Activated CD8-positive, alpha-beta memory T cell treated with anti-CD3 and anti-CD28 coated beads for 1 hour (primary cell): ENCODE data around the gene LMO1.

ENCODE experiments used
- DNase-seq, 2 donors: peaks; one replicate each; pipeline ENCODE4 v3.0.0-alpha.2; 2020; ENCODE audit warnings: low read depth in 1 of 2; ENCODE audit errors: extremely low read depth in 1 of 2

The LMO1 gene

DNA sequence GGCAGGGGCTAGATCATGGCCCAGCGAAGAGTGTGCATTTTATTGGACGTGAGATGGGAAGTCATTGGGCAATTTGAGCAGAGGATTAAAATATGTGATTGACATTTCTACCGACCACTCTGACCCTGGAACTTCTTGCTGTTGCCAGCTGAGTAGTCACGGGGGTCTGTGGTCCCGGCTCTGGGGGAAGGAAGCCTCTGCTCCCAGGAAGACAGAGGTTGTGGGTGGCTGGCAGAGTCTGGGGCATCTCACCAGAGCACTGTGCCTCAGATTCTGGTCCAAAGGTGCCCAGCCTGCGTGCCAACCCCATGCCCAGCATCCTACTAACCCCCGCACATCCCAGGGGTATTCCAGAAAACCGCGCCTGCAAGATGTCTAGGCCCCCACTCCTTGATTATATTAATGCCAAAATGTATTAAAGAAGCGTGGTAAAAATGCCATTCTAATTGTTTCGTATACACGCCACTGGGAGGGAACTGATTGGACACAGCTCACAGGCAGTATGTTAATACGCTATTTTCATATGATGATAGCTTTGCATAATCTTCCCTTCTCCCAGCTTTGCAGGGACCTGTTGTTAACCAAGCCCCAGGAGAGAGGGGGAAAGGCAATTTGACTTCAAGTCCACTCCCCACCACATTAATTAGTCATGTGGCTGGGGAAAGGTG is 25.3 kb upstream of the LMO1 start:
- DNase-seq = no peak

DNA sequence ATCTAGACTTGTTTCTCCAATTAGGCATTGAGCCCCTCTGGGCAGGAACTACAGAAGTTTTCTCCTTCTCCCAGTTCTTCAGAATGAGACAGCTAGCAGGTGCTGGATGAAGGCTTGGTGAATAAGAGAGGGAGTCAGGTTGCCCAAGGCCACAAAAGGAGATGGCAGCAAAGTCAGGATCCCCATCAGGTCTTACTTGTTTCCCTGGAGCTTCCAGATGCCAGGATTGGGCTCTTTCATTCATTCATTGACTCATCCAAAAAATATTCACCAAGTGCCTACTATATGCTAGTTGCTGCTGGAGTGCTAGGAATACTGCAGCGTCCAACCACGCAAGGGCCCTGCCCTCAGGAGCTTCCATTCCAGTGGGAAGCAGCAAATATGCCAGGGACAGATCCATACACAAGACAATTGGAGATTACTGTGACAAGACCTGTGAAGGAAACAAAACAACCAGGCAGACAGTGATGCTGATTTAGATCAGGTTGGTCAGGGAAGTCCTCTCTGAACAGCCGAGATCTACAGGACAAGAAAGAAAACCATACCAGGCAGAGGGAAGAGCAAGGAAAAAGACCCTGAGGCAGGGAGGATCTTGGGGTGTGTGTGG is 24.6 kb upstream of the LMO1 start:
- no peak for DNase-seq

DNA sequence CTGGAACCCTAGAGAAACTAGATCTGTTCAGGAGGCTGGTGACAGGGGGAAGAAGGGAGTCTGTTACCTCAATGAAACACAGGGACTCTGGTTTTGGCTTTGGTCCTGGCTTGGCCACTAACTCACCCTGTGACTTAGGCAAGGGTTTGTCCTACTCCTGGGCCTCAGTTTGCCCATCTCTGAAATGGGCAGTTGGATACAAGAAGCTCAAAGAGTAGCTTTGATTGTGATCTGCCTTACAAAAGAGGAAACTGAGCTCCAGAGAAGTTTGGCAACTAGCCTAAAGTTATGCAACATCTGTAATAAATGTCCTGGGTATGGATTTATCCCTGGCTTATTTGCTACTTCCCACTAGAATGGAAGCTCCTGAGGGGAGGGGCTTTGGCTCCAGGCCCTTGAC is 24.0 kb upstream of the LMO1 start:
- DNase-seq = no peak

DNA sequence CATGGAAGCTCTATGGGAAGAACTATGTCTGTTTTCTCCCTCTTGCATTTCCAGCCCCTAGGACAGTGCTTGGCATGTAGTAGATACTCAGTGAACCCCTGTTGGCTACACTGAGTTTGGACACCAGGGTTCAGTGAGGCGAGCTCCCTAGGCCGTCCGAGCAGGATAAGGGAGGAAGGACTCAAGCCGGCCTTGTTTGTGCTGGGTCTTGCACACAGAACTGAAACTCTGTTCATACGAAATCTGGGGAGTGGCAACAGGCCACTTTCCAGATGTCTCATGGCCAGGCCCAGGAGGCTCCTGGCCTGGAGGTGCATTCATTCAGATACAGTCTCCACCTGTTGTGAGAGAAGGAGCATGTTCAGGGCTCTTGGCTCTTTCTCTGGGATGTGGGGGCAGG is 23.6 kb upstream of the LMO1 start:
- no peak for DNase-seq

DNA sequence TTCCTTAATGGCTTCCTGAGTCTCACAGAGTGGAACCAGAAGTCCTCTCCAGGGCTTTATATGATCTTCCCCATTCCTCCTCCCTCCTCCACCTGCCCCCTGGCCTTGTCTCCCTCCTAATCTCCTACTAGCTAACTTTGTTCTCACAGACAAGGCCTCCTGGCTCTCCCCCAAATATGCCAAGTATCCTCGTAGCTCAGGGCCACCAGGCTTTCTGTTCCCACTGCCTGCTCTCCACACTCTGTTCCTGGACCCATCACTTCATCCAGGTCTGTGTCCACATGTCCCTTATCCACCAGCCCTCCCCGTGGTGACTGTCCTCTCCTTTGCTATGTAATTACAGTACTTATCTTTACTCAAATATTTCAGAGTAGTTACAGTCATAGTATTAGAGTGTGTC is 23.2 kb upstream of the LMO1 start:
- DNase-seq = no peak

DNA sequence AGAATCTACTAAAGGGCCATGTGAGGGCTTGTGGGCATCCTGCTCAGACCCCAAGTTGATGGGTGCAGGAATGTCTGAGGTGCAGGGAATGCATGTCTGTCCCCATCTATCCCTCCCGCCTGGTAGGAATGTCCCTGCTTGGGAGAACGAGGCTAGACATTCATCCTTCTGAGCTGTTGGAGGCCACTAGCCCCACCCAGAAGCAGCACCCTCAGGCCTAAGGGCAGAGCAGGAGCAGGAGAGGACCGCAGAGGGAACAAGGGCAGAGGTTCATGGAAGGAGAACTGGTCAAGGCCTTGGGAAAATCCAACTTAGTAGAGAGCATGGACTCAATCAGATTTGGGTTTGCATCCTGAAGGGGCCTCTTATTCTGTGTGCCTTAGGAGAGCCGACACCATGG is 22.1 kb upstream of the LMO1 start:
- no peak for DNase-seq

DNA sequence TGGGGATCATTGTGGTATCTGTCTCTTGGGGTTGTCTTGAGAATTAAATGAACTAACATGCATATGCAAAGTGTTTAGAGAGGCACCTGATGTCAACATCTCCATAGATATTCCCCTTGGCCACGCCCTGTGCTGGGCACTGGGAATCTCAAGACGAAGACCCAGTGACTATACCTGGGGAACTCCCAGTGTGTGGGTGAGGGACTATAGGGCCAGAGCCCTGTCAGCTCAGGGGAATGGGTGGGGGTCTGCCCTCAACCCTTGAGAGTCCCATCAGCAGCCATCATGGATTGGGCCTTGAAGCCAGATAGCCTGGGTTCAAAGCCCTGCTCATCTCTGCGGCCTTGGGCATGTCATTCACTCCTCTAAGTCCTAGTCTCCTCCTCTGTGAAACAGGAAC is 21.6 kb upstream of the LMO1 start:
- no peak for DNase-seq

DNA sequence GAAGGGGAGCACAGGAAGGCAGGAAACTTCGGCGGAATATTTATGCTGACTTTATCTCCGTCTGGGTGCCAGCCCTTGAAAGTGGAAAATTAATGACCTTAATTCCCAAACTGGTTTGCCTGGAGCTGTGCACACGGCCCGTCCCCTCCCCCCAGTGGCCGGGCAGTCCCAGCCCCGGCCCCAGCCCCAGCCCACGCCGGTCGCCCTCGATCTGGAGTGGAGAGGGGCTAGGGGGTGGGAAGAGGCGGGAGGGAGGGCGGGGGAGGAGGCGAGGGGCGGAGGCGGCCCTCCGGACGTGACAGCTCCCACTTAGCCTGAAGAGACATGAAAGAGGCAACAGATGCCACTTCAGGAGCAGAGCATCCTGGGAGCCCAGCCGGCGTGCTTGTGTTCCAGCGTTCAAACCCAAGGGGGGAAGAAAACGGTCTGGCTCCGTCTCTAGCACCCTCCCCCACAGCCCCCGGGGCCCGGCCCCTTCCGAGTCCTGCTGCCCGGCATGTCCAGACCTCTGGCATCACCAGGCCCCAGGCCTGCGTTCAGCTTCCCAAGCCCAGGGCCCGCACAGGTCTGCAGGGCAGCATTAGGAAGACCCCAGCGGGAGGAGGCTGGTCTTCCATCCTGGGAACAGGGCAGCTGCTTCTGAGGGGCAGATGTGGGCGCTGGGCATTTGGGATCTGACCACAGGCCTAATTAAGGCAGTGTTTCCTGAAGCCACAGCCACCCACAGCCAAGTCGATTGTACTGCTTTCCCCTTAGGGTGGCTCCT is 20.0 kb upstream of the LMO1 start:
- no peak for DNase-seq

DNA sequence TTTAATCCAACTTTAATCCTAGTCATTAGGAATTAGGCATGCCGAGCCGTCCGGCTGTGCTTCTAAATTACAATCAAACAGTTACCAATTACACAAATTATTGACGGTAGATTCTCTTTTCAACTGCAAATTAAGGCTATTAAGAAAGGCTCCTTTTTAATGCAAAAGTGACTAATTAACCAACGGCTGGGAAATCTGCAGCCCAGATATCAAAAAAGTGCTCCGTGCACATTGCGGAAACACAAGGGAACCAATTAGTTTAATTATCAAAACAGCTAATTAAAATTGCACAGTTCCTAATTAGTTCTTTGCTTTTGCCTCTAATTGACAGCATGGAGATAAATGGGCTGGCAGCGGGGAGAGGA is 19.4 kb upstream of the LMO1 start:
- no peak for DNase-seq

DNA sequence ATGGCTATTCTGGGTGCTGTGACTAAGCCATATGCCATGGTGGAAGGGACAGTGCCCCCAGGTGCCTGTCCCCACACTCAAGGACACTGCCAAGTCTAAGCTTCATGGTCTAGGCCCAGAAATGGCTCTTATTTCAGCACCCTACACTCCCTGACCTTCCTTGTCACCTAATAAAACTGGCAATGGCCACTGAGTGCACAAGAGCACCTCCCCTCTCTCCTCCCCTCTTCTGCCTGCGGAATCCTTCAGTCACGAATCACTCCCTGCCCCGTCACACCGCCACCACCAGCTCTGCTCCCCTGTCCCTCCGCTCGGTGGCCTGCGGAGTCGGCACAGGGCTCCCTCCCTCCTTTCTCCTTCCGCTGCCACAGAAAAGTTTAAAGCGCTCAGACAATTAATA is 19.0 kb upstream of the LMO1 start:
- no peak for DNase-seq

DNA sequence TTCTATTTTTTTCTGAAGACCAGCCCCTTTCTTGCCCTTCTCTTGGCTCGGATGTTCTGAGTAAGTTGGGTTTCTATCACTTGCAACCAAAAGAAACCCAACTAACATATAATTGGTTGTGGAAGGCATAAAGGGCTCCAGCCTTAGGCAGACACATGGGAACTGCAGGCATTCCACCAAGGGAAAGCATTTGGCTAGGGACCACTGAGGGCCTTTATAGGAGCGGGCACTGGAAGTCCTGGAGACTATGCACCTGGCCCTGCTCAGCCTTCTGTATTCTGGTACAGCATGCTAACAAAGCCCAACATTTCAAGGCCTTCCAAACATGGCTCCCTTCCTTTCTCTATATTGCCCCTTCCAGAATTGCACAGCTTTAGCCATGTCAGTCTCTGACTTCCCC is 17.6 kb upstream of the LMO1 start:
- DNase-seq = no peak

DNA sequence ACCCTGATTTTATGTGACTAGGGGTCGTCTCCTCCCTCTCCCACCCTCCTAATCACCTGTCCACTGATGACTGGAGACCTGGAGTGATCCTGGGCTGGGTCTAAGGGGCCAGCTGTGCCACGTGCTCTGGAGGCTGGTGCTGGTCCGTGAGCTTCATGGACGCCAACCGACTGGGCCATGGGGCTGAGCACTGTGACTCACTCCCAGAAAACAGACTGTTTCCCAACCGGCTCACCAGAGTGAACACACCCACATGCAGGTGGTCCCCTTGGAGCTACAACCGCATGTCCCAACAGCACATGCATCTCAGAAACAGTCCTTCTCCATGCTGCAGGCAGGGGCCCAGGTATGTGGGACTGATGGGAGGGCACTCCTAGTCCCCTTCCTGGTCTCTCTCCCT is 14.0 kb upstream of the LMO1 start:
- no peak for DNase-seq

DNA sequence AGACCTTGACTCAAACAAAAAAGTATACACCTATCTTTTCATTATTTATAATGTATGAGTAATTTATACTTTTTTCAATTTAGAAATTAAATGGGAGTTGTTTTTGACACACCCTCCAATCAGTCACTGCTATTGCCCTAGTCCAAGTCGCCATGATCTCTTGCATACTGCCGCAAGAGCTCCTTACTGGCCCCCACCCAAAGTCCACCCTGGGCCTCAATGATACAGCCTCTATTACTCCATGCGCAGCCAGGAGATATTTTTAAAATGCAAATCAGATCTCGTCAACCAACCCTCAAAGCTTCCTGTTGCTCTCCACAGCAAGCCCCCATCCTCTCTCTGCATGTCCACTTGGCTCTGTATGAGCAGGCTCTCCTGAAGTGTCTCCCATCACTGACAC is 12.8 kb upstream of the LMO1 start:
- DNase-seq = no peak

DNA sequence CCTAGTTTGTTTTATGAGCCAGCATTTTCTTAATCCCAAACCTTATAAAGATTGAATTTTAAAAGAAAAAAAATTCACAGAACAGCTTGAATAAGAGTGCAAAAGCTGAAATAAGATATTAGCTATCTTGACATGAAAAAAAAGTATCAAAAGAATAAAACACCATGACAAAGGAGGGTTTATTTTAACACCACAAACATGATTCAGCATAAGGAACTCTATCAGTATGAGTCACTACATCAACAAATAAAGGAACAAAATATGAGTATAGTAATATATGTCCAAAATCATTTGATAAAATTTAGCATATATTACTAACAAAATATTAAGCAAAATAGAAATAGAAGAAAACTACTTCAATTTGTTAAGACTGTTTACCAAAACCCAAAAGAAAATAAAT is 9.6 kb upstream of the LMO1 start:
- no peak for DNase-seq

DNA sequence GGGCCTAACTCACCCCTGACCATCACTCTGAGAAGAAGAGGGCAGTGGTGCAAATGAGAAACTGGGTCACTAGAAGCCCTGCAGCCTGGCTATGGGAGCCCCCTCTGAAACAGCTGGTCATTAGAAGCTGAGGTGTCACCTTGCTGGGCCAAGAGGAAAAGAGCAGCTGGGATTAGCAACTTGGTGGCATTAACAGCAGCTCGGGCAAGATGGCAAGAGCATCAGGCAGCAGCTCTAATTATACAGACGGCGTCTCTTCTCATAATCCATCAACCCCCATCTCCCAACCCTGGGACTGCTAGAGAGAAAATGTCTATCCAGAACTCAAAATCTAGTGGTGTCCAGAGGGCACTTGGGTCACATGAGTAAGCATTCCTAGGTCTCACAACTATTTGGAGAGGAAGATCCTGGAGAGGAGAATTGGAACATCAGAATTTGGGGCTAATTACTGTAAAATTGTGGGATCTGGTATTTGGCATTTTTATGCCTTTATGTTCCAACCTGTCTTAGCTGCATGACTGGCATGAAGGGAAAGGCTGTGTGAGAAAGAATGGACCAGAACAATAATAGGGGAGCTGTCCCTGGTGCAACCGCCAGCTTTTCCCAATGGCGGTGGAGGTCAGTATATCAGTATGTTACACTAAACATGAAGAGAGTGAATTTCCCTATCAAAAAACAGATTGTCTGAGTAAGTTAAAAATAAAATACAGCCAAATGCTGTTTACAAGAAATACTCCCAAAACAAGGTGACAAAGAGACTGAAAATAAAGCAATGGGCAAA is 7.6 kb upstream of the LMO1 start:
- DNase-seq = no peak

DNA sequence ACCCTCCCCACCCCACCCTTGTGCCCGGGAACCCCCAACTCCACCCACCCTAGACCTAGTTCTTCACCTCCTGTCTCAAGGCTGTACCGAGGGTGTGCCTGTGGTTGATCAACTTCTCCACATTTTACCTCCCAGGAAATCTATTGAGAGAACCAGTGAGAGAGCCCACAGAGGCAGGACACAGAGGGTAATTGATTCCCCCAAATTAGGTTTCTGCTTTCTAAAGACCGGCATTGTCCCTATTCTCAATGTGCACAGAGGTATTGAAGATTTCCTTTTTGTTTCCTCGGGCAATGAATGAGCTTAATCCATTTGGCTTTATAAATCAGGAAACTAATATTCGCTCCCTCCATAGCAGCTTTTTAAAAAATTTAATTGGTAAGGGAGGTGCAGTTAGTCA is 6.0 kb upstream of the LMO1 start:
- no peak for DNase-seq

DNA sequence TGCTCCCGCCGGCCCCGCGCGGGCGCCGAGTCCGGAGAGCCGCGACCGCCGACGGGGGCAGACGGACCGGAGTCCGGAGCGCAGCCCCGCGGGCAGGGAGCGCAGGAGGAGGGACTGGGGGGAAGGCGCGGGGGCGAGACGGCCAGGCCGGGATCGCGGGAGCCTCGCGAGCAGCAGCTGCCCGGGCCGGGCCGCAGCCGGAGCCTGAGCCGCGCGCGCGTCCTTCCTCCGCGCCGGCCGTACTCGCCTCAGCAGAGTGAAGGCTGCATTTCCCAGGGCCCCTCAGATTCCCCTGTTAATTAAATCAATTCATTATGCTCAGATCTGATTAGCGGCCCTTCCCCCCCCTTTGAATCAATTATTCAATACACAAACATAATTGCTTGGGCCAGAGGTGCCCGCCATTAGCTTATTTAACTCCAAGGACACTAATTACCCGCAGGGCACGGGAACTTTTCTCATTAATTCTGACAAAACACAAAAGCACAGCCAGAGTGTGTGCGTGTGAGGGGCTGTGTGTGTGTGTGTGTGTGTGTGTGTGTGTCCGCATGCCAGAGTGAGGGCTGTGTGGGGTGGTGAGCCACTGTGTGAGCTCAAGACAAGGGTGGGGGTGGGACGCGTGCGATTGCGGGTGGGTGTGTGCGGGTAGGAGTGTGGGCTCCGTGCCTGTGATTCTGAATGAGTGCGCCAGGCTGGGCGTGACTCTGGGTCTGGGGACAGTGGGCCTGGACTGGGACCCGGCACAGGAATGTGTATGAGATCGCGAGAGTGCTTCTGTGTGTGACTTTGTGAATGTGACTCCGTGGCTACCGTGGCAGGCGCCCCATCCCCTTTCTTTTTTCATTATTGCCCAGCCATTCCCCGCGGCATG is 5.1 kb upstream of the LMO1 start:
- DNase-seq = no peak

DNA sequence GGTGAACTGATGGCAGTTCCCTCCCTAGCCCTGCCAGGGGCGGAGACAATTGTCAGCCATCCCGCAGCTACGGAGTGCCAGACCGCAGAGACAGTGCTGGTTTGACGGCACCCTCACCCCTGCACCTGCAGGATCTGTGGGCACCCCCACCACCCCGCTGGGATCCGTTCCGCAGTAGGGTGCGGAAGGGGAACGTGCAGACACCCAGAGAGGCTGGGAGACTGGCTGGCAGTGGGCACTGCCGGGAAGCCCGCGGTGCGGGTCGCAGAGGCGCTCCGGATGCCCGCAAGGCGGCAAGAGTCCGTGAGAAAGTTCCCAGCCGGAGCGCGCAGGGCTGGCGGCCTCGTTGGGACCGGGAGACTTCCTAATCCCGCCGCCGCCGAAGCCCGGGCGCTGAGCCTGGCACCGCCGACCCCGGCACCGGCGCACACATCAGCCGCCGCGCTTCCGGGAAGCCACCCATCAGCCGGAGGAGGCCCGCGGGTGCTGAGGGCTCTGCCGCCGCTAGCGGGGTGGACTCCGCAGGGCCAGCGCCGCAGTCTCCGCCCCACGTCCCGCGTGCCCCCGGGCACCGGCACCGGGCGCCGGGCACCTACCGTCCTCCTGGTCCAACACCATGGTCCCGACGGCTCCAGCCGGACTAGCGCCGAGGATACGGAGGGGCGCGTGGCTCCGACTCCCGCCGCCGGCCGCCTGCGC is 4.3 kb upstream of the LMO1 start:
- DNase-seq = no peak

DNA sequence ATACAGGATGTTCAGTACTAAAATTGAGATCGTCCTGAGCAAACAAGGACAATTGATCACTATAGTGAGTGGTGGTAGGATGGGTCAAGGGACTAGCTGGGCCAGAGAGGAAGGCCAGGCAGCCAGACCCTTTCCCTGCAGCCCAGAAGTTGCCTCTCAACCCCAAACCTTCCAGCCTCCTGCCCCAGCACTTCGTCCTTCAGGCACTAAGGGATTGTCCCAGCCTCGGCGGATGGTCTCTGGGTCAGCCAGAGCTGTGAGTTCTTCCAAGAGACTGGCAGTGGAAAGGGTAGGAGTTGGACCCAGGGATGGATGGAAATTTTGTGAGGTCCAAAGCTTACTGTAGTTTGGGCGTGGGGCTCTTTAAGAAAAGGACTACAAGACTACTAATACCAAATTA is 3.6 kb upstream of the LMO1 start:
- no peak for DNase-seq
